ENCODE data around the gene GPR62. TPM values are rescaled to one million over a fixed set of nuclear protein-coding genes. Genes with fewer than 3 reads are reported as not detected.

Gene GPR62
- total and polyA plus RNA-seq, 9 of the 15 experiments (the other 6 are each of a cell fraction or from before 2014, with no cell fraction given): not detected

GRCh38 chr3:51974963-51975851 is 20.0 kb downstream of the GPR62 start, which contains the start of gene ABHD14A (continued):
- TF ChIP-seq, protein P1, sequence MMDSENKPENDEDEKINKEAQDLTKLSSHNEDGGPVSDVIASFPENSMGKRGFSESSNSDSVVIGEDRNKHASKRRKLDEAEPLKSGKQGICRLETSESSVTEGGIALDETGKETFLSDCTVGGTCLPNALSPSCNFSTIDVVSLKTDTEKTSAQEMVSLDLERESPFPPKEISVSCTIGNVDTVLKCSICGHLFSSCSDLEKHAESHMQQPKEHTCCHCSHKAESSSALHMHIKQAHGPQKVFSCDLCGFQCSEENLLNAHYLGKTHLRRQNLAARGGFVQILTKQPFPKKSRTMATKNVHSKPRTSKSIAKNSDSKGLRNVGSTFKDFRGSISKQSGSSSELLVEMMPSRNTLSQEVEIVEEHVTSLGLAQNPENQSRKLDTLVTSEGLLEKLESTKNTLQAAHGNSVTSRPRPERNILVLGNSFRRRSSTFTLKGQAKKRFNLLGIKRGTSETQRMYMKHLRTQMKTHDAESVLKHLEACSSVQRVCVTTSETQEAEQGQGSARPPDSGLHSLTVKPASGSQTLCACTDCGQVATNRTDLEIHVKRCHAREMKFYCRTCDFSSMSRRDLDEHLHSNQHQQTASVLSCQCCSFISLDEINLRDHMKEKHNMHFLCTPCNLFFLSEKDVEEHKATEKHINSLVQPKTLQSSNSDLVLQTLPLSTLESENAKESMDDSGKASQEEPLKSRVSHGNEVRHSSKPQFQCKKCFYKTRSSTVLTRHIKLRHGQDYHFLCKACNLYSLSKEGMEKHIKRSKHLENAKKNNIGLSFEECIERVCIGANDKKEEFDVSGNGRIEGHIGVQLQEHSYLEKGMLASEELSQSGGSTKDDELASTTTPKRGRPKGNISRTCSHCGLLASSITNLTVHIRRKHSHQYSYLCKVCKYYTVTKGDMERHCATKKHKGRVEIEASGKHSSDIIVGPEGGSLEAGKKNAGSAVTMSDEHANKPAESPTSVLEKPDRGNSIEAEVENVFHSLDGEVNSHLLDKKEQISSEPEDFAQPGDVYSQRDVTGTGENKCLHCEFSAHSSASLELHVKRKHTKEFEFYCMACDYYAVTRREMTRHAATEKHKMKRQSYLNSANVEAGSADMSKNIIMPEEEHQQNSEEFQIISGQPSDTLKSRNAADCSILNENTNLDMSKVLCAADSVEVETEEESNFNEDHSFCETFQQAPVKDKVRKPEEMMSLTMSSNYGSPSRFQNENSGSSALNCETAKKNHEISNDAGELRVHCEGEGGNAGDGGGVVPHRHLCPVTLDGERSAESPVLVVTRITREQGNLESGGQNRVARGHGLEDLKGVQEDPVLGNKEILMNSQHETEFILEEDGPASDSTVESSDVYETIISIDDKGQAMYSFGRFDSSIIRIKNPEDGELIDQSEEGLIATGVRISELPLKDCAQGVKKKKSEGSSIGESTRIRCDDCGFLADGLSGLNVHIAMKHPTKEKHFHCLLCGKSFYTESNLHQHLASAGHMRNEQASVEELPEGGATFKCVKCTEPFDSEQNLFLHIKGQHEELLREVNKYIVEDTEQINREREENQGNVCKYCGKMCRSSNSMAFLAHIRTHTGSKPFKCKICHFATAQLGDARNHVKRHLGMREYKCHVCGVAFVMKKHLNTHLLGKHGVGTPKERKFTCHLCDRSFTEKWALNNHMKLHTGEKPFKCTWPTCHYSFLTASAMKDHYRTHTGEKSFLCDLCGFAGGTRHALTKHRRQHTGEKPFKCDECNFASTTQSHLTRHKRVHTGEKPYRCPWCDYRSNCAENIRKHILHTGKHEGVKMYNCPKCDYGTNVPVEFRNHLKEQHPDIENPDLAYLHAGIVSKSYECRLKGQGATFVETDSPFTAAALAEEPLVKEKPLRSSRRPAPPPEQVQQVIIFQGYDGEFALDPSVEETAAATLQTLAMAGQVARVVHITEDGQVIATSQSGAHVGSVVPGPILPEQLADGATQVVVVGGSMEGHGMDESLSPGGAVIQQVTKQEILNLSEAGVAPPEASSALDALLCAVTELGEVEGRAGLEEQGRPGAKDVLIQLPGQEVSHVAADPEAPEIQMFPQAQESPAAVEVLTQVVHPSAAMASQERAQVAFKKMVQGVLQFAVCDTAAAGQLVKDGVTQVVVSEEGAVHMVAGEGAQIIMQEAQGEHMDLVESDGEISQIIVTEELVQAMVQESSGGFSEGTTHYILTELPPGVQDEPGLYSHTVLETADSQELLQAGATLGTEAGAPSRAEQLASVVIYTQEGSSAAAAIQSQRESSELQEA (IDR thresholded peaks at IDR 0.05; ENCODE audit: low read depth): peak; percentile 34; the same call in 1 of the 2 replicates
- TF ChIP-seq CTCF (IDR thresholded peaks at IDR 0.05 in 2 of 3, conservative IDR thresholded peaks at IDR 0.05 in 1 of 3; ENCODE audit: insufficient read depth in 2 of 3, low read depth in 1 of 3, low read length in 3 of 3) (no peak), CBX5 (IDR thresholded peaks at IDR 0.05; ENCODE audit: borderline replicate concordance, low read depth) (no peak), ZNF764 (CRISPR knock-in tag; IDR thresholded peaks at IDR 0.05; ENCODE audit: low read depth) (no peak), ZNF655 (CRISPR knock-in tag; IDR thresholded peaks at IDR 0.05) (no peak)
- TF ChIP-seq, protein P2, sequence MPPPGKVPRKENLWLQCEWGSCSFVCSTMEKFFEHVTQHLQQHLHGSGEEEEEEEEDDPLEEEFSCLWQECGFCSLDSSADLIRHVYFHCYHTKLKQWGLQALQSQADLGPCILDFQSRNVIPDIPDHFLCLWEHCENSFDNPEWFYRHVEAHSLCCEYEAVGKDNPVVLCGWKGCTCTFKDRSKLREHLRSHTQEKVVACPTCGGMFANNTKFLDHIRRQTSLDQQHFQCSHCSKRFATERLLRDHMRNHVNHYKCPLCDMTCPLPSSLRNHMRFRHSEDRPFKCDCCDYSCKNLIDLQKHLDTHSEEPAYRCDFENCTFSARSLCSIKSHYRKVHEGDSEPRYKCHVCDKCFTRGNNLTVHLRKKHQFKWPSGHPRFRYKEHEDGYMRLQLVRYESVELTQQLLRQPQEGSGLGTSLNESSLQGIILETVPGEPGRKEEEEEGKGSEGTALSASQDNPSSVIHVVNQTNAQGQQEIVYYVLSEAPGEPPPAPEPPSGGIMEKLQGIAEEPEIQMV (tag; conservative IDR thresholded peaks at IDR 0.05; ENCODE audit: low read depth): no peak
- TF ChIP-seq, protein P3, sequence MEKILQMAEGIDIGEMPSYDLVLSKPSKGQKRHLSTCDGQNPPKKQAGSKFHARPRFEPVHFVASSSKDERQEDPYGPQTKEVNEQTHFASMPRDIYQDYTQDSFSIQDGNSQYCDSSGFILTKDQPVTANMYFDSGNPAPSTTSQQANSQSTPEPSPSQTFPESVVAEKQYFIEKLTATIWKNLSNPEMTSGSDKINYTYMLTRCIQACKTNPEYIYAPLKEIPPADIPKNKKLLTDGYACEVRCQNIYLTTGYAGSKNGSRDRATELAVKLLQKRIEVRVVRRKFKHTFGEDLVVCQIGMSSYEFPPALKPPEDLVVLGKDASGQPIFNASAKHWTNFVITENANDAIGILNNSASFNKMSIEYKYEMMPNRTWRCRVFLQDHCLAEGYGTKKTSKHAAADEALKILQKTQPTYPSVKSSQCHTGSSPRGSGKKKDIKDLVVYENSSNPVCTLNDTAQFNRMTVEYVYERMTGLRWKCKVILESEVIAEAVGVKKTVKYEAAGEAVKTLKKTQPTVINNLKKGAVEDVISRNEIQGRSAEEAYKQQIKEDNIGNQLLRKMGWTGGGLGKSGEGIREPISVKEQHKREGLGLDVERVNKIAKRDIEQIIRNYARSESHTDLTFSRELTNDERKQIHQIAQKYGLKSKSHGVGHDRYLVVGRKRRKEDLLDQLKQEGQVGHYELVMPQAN (IDR thresholded peaks at IDR 0.05; ENCODE audit: borderline replicate concordance): peak; percentile 68; the same call in 1 of the 2 replicates

Data from K562 (cell line).